HepG2 (cell line): ENCODE results near the gene RHOC.
"Not testable (repeated sequence)": the region's sequence is repeated elsewhere in the genome, so short reads cannot be mapped to it uniquely, and the experiment has no call there.

Source experiments
- ARNT ChIP-seq: fragments of 450-650 bp; IDR thresholded peaks from 2 replicates; pipeline ENCODE4 v1.6.1; 2017
- TF ChIP-seq, protein P1 (sequence below): sonication (generic); formaldehyde crosslinking; IDR thresholded peaks from 2 replicates; pipeline ENCODE4 v1.5.0; 2020; ENCODE audit warnings: mild to moderate bottlenecking, missing genetic modification reagents, moderate library complexity
- TF ChIP-seq, protein P2 (sequence below): sonication (generic); formaldehyde crosslinking; IDR thresholded peaks from 2 replicates; pipeline ENCODE4 v1.4.0; 2020; ENCODE audit warnings: mild to moderate bottlenecking, missing genetic modification reagents

DNA sequence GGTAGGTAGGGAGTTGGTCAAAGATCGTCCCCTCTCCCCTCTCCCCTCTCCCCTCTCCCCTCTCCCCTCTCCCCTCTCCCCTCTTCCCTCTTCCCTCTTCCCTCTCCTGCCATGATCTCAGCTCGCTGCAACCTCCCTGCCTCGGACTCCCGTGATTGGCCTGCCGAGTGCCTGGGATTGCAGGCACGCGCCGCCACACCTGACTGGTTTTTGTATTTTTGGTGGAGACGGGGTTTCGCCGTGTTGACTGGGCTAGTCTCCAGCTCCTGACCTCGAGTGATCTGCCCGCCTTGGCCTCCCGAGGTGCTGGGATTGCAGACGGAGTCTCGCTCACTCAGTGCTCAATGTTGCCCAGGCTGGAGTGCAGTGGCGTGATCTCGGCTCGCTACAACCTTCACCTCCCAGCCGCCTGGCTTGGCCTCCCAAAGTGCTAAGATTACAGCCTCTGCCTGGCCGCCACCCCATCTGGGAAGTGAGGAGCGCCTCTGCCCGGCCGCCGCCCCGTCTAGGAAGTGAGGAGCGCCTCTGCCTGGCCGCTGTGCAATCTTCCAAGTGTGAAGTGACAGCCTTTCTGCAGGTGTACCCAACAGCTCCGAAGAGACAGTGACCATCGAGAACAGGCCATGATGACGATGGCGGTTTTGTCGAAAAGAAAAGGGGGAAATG is 21.5 kb upstream of the RHOC start:
- TF ChIP-seq, protein P1, sequence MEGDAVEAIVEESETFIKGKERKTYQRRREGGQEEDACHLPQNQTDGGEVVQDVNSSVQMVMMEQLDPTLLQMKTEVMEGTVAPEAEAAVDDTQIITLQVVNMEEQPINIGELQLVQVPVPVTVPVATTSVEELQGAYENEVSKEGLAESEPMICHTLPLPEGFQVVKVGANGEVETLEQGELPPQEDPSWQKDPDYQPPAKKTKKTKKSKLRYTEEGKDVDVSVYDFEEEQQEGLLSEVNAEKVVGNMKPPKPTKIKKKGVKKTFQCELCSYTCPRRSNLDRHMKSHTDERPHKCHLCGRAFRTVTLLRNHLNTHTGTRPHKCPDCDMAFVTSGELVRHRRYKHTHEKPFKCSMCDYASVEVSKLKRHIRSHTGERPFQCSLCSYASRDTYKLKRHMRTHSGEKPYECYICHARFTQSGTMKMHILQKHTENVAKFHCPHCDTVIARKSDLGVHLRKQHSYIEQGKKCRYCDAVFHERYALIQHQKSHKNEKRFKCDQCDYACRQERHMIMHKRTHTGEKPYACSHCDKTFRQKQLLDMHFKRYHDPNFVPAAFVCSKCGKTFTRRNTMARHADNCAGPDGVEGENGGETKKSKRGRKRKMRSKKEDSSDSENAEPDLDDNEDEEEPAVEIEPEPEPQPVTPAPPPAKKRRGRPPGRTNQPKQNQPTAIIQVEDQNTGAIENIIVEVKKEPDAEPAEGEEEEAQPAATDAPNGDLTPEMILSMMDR (CRISPR knock-in tag), result not testable (repeated sequence)
- not testable (repeated sequence) for TF ChIP-seq ARNT
- TF ChIP-seq, protein P2, sequence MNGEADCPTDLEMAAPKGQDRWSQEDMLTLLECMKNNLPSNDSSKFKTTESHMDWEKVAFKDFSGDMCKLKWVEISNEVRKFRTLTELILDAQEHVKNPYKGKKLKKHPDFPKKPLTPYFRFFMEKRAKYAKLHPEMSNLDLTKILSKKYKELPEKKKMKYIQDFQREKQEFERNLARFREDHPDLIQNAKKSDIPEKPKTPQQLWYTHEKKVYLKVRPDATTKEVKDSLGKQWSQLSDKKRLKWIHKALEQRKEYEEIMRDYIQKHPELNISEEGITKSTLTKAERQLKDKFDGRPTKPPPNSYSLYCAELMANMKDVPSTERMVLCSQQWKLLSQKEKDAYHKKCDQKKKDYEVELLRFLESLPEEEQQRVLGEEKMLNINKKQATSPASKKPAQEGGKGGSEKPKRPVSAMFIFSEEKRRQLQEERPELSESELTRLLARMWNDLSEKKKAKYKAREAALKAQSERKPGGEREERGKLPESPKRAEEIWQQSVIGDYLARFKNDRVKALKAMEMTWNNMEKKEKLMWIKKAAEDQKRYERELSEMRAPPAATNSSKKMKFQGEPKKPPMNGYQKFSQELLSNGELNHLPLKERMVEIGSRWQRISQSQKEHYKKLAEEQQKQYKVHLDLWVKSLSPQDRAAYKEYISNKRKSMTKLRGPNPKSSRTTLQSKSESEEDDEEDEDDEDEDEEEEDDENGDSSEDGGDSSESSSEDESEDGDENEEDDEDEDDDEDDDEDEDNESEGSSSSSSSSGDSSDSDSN (CRISPR knock-in tag), result not testable (repeated sequence)
